NCI-H146 treated with DMSO at 0.1 percent for 48 hours (cell line): Measurements from ENCODE around the gene SMARCC2.

ENCODE experiments used
- DNase-seq: peaks from one replicate; lab custom pipeline; 2025; ENCODE audit not compliant: unreplicated experiment; lab: John Stamatoyannopoulos, UW

SMARCC2 gene

DNA sequence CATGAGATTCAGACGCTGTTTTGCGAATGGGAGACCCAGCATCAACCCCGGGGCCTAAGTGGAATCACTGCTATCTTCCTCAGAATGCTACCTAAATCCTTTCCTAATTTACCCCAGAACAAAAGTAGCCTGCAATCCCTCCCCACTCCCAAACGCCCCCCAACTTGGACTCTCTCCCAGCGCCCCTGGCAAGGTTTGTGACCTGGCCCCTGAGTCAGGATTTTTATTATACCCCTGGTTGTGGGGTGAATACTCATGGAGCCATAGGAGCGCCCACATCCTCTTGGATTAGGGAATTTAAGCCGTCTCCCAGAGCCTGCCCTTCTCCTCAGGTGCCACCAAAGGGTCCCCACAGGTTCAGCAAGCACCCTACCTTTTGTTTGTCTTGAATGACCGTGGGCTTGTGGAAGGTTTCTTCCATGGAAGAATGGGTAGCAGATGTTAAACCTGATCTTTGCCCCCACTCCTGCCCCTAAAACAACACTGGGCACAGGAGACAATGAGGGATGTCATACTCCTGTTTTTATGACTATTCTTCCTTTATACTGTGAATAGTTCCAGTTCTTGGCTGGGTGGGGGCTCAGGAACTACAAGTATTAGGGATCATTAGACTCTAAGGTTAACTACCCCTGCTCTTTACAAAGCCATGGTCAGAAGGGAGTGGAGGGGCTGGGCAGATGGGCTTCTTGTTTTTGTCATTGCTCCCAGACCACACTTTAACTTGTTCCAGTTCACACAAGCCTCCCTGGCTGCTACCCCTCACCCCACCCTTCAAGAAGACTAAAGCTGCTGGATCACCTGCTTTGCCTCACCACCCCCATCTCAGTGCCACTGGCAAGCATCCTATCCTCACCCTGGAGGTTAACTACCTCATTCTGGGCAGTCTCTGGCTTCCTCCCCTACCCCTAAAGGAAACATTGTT, 36.3 kb downstream of the SMARCC2 start:
- no peak for DNase-seq

DNA sequence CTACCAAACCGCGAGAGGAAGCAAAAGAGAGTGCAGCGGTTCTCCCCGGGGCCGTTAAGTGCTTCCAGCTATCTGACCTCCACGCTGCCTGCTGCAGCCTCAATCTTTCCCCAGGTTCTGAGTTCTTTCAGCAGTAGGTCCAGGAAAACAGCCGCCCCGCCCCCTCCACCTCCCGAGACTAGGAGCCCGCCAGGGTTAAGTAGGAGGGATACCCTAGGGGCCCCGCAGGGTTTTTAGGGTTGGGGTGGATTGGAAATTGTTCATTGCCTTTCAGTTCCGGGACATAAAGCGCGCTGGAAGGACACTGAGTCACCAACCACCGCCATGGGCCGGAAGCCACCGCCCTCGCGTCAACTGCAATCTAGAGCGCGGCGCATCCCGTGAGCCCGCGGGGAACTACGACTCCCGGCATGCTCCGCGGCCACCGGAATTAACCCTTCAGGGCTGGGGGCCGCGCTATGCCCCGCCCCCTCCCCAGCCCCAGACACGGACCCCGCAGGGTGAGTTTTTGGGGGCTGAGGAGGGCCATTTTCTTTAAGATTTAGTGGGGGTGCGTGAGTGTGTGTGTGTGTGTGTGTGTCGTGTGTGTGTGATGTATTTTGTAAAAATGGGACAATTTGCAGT, 37.0 kb downstream of the SMARCC2 start, which contains the start of gene MYL6B:
Gene MYL6B (plus strand): TSS at position 456 of the 624 bp plus-strand sequence. CDS start 1,332 bp downstream, outside the sequence.
- DNase-seq: peak; percentile 90

DNA sequence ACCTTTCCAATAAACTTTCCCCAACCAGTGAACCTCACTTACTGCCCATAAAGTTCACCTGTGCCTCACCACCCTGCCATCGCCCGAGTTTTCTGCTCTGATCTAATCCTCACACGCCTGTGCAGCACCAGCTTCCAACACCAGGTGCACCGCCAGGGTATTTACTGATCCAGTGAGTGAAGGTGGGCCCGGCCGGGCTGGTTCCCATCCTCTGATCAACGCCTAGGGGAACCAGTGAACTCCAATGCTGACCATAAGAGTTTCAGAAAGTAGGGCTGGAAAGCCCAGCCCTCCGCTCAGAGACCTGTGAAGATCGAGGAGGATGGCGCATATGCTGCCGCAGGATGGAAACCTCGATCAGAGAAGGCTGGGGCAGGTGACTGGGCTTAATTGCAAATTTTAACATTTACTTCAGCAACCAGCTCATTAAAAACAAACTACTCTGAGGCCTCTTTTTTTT, 37.6 kb downstream of the SMARCC2 start:
- peak; percentile 74 for DNase-seq

DNA sequence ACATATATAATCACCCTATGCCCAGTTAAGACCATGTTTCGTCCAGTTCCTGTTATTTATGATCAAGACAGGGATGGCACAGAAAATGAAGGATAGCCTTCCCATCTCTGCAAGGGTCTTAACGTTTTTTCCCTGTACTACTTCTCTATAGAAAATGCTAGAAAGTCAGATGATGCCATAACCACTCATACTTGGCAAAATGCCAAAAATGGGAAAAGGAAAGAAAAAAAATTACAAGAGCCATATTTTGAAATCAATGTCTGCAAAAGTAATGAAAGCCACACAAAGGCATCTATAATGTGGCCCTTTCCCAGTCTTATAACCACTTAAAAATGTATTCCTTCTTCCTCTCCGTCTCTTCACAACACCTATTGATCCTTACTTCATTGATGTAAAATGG, 38.7 kb downstream of the SMARCC2 start:
- DNase-seq: no peak

DNA sequence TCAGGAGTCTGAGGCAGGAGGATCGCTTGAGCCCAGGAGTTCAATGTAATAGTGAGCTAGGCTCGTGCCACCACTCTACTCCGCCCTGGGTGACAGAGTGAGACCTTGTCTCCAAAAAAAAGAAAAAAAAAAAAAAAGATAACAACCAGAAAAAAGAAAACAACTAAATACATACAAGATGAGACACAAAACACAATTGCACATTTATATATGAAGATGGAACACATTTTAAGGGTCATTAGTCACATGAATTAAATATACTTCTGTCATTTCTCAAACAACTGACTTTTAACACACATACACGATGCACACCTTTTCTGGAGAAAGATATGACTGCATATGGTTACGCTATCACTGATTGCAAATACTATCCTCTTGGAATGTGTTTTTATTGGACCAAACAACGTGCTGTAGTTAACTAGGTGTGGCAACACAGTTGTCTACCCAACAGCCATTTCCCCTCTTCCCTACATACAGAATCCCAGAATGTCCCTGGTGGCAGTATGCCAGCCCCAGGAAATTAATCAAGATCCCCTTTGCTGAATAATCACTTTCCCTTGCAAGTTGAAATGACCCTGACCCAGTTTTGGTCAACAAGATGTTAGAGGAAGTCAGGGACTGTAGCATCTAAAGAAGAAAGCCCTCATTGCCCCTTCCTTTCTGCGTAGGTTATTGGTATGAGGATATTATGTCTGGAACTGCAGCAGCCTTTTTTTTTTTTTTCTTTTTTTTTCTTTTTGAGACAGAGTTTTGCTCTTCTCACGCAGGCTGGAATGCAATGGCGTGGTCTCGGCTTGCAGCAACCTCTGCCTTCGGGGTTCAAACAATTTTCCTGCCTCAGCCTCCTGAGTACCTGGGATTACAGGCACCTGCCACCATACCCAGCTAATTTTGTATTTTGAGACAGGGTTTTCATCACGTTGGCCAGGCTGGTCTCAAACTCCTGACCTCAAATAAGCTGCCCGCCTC, 42.5 kb downstream of the SMARCC2 start:
- DNase-seq: no peak

DNA sequence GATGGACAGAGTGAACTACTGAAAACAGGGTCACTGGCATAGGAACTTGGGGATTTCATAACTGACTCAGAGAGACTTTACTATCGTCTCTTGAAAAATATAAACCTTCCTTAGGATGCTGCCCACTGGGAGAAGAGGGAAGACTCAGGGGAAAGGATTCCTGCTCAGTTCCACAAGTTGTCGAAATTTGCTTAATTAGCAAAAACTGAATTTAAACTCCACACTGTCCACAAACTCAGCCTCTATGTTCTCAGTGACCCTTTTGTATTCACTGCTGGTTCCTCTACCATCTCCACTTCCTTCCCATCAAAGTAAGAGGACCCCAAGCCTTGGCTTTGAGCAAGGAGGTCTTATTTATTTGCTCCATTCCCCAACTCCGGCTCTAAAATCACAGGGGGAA, 44.1 kb downstream of the SMARCC2 start:
- DNase-seq: no peak

DNA sequence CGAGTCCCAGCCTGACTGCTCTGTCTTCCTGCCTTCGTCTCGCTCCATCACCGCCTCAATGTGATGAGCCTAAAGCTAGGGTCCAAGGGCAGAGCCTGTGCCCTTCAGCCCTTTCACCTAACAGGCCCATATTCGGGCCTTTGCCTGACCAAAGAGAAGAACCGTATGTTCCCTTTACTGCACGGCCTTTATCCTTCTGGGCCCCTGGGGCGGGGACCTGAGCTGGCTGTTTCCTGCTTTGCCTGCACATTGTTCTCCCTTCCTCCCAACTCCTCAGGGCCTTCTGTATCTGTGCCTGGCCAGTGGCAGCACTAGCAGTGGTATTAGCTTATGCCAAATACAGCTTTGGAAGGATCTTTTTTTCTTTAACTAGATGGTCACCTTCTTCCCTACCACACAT, 45.4 kb downstream of the SMARCC2 start:
- no peak for DNase-seq

DNA sequence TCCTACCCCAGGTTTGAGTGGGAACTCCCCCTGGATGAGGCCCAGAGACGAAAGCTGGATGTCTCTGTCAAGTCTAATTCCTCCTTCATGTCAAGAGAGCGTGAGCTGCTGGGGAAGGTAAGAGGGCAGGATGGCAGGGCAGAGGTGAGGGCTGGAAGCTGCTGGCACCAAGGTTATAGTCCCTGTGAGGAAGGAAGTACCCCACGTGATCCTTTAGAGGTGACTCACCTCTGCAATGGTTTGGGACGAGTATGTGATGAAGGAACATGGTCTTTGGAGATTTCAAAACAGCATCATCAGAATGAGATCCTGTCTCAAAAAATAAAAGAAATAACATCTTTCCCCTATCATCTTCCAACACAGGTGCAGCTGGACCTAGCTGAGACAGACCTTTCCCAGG, 46.1 kb downstream of the SMARCC2 start:
- no peak for DNase-seq

DNA sequence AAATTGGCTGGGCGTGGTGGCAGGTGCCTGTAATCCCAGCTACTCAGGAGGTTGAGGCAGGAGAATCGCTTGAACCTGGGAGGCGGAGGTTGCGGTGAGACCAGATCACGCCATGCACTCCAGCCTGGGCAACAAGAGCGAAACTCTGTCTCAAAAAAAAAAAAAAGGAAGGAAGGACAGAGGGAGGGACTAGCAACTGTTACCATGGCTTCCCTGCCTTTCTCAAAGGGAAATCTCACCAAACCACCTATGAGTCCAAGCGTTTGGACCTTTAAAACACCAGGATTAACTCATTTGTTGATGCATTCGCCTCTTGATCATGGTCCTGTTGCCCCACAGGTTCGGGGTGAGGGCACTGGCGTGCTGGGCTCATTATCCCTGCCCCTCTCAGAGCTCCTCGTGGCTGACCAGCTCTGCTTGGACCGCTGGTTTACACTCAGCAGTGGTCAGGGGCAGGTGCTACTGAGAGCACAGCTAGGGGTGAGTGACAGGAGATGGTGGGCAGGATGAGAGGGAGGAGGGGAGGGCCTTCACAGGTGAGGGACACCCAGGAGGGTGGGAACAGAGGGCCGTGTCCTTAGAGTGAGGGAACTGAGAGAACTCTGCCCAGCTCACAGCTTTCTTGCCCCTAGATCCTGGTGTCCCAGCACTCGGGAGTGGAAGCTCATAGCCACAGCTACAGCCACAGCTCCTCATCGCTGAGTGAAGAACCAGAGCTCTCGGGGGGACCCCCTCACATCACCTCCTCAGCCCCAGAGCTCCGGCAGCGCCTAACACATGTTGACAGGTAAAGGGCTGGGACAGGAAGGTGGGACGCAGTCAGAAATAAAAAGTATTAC, 47.1 kb downstream of the SMARCC2 start:
- DNase-seq: no peak

DNA sequence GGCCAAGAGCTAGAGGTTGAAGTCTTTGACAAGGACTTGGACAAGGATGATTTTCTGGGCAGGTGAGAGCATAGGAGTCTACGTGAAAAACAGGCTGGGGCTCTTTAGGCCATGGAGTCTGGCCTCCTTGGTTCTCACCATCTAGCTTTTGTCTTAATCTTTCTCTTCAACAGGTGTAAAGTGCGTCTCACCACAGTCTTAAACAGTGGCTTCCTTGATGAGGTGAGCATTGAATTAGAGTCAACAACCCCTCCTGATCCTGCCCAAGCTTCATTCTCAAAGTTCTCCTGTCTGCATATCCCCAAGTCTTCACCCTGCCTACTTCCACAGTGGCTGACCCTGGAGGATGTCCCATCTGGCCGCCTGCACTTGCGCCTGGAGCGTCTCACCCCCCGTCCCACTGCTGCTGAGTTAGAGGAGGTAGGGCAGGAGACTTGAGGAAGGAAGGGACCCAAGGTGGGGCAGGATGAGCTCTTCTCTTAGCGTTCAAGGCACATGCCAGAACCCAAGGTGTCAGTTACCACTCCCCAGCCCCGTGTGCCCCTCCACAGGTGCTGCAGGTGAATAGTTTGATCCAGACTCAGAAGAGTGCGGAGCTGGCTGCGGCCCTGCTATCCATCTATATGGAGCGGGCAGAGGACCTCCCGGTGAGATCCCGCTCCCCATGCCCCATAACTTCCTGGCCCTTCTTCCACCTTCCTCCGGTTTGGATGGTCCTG, 51.3 kb downstream of the SMARCC2 start:
- no peak for DNase-seq

DNA sequence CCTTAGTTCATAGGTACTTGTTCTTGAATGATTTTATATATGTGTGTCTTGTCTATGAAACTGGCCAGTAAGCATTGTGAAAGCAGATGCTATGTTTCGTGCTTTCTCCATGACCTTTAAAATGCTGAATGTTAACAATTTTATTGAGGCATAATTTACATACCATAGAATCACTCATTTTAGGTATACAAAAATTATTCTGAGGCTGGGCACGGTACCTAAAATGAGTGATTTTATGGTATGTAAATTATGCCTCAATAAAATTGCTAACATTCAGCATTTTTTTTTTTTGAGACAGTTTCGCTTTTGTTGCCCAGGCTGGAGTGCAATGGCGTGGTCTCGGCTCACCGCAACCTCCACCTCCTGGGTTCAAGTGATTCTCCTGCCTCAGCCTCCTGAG, 54.4 kb downstream of the SMARCC2 start:
- no peak for DNase-seq

DNA sequence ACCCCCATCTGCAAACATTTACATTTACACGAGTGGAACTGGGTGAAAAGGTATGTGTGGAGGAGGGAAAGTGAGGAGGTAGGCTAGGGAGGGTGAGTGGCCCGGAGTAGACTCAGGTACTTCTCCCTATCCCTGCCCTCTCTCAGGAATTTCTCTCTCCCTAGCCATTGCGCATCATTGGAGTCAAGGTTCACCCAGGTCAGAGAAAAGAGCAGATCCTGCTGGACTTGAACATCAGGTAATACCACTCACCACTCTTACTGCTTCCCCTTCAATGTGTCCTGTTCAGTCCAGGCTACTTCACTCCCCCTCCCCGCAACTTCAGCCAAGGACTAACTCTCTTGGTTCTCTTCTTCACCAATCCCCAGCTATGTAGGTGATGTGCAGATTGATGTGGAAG, 58.4 kb downstream of the SMARCC2 start:
- DNase-seq: no peak

DNA sequence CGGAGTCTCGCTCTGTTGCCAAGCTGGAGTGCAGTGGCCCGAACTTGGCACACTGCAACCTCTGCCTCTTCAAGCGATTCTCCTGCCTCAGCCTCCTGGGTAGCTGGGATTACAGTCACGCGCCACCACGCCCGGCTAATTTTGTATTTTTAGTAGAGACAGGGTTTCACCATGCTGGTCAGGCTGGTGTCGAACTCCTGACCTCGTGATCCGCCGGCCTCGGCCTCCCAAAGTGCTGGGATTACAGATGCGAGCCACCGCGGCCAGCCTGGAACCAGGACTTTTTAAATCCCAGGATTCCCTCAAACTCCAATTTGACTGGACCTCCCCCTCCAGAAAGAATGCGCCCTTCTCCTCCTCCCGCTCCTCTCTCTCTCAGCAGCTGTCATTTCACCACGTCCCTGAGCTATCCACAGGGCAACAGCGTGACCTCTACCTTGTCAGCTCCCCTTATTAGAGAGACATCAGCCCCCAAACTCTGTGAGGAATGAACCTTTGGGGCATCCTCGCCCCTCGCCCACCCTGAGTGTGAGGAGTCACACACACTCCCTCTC, 59.3 kb downstream of the SMARCC2 start:
- DNase-seq: no peak

DNA sequence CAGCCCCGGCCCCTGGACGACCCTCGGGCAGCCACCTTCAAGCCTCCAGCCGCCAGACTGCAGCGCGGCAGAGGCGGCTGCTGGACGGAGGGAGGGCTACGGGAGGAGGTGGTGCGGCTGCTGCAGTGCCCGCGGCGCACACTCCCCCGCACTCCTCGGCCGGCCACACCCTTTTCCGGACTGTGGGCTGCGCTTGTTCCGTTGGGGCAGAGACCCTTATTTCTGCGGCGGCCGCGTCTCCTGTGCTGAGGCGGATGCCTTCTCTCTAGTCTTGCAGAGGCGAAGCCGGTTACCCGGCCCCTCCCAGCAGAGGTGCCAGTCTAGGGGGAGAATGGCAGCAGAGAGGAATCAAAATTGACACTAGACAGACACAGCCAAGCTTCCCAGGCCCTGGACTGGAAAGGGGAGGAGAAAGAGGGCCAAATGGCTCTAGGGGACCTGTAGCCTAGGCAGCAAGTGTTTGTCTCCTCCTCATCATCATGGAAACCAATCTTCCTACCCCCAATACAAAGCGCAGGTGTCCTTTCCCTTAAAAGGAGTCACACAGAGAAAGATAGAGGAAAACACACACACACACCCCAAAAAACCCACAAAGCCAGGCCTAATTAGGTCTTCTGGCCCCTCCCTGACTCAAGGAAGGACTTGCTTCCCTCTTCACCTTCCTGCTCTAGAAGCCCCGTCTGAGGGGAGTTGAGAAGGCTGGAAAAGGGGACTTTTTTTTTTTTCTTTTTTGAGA, 59.9 kb downstream of the SMARCC2 start:
- DNase-seq: peak; percentile 79

DNA sequence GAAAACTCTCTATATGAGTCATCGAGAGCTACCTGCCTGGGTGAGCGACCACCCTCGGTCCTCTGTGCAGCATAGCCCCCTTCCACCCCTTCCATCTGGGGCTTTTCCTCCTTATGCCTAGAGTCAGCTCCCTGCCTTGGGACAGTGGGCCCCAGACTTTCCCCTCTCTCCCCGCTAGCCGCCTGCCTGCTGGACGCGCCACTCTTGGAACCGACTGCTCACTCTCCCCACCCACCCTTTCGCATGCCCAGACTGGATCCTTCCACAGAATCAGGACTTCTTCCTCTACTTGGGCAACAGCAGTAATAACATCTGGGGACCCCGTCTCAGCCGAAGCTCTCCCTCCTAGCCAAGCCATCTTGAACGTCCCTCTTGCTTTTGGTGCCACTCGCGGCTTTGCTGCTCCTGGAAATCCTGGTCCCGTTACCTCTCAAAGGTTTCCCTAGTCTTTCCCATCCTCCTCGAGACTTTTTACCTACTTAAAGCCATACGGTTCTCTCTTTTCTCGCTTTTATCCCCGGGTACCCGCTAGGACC, 60.5 kb downstream of the SMARCC2 start:
- DNase-seq: peak; percentile 9

DNA sequence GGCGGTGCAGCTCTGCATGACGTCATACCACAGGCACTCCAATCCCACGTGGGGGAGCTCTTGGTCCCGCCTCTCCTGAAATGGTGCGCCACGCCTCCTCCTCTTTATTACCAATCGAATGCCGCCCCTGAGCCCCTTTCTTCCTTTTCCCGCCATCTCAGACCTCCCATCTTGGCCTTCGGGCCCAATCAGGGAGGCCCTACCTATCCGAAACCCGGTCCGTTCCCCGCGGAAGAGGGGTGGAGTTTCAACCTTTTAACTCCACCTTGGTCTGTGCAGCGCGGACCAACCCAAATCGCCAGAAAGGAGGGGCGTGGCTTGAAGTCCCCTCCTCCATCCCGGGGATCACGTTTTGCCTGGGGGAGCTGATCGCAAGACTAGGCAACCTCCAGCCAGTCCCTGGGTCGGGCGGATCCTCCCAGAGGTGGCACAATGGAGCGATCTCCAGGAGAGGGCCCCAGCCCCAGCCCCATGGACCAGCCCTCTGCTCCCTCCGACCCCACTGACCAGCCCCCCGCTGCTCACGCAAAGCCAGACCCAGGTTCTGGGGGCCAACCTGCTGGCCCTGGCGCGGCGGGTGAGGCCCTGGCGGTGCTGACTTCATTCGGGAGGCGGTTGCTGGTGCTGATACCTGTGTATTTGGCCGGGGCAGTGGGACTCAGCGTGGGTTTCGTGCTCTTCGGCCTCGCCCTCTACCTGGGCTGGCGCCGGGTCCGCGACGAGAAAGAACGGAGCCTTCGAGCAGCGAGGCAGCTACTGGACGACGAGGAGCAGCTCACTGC, 61.2 kb downstream of the SMARCC2 start, which contains the start of gene ESYT1:
Gene ESYT1 (plus strand): TSS at position 380 of the 782 bp plus-strand sequence. CDS start 53 bp downstream, at position 433.
- peak; percentile 99 for DNase-seq

DNA sequence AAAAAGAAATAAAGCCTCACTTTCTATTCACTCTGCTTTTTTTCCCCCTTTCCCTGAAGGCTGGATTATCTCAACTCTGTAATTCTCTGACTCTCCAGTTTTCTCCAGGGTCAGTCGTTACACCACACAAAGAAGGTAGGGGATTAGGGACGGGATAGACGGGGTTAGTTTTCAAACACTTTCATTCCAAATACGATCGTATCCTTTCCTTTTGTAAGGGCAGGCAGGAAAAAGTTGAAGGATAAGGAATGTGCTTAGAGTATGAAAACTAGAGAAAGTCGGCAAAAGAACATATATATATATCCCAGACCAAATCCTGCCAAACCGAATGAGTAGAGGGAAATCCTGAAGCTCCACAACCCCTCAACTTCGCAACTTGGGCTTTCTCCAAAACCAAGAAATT, 61.8 kb downstream of the SMARCC2 start:
- DNase-seq: no peak
